Fibroblast of lung (primary cell): ENCODE measurements around the gene CCDC195. TPM values are rescaled to one million over a fixed set of nuclear protein-coding genes. Genes with fewer than 3 reads are reported as not detected.

Source experiments
- DNase-seq, 2 donors: peaks; one replicate each; pipeline versions ENCODE4 v3.0.0 to v3.0.0-alpha.2; 2010; ENCODE audit warnings: low read depth in 2 of 2
- H2AFZ ChIP-seq: 2 replicates; pipeline ENCODE4 v1.5.1; 2012; ENCODE audit warnings: low read length, control low read depth, inconsistent platforms
- H3K27ac ChIP-seq: 2 replicates; pipeline ENCODE4 v1.5.1; 2011; ENCODE audit warnings: low read length, control low read depth; ENCODE audit not compliant: insufficient read depth
- H3K27me3 ChIP-seq: 2 replicates; pipeline ENCODE4 v1.5.1; 2011; ENCODE audit warnings: mild to moderate bottlenecking, low read length; ENCODE audit not compliant: control insufficient read depth, insufficient read depth
- H3K36me3 ChIP-seq: 2 replicates; pipeline ENCODE4 v1.5.1; 2011; ENCODE audit warnings: low read length; ENCODE audit not compliant: control insufficient read depth, insufficient read depth
- H3K4me1 ChIP-seq: 2 replicates; pipeline ENCODE4 v1.5.1; 2011; ENCODE audit warnings: low read length; ENCODE audit not compliant: control insufficient read depth, insufficient read depth; ENCODE audit errors: extremely low read depth
- H3K4me2 ChIP-seq: 2 replicates; pipeline ENCODE4 v1.5.1; 2011; ENCODE audit warnings: low read length, control low read depth; ENCODE audit not compliant: insufficient read depth; ENCODE audit errors: extremely low read depth
- H3K4me3 ChIP-seq, 4 experiments: fragments of 200-600 bp in 1 of 4; sonication (generic) in 1 of 4; replicated peaks in 1 of 4; 2 replicates each; pipeline ENCODE4 v1.5.1; 2011 to 2016; ENCODE audit warnings: low read length in 4 of 4, low read depth in 3 of 4, mild to moderate bottlenecking in 3 of 4, control low read depth in 2 of 4, inconsistent platforms in 1 of 4, mixed read lengths in 1 of 4; ENCODE audit not compliant: insufficient read depth in 1 of 4; ENCODE audit errors: control extremely low read depth in 1 of 4
- H3K79me2 ChIP-seq: 2 replicates; pipeline ENCODE4 v1.5.1; 2012; ENCODE audit warnings: mild to moderate bottlenecking, low read length, inconsistent platforms; ENCODE audit not compliant: control insufficient read depth, insufficient read depth
- H3K9ac ChIP-seq: 2 replicates; pipeline ENCODE4 v1.5.1; 2011; ENCODE audit warnings: mild to moderate bottlenecking, low read length, control low read depth; ENCODE audit not compliant: insufficient read depth
- H3K9me3 ChIP-seq: 2 replicates; pipeline ENCODE4 v1.5.1; 2012; ENCODE audit warnings: low read depth, low read length; ENCODE audit not compliant: control insufficient read depth, insufficient read depth
- H4K20me1 ChIP-seq: 2 replicates; pipeline ENCODE4 v1.5.1; 2011; ENCODE audit warnings: low read length; ENCODE audit not compliant: control insufficient read depth, insufficient read depth; ENCODE audit errors: extremely low read depth
- CTCF ChIP-seq, 2 donors: IDR thresholded peaks in 1 of 2; conservative IDR thresholded peaks in 1 of 2; 1 replicate in 1 of 2; 2 replicates in 1 of 2; pipeline ENCODE4 v1.5.1; 2011 to 2012; ENCODE audit warnings: low read length in 2 of 2, control low read depth in 1 of 2, inconsistent platforms in 1 of 2, low read depth in 1 of 2, mild to moderate bottlenecking in 1 of 2
- EZH2 ChIP-seq: IDR thresholded peaks from 2 replicates; pipeline ENCODE4 v1.5.1; 2012; ENCODE audit warnings: low read length, control low read depth, mild to moderate bottlenecking; ENCODE audit errors: missing control alignments
- polyA plus RNA-seq, 2 donors: library from polyadenylated mRNA; depleted of rRNA in 1 of 2; stranded (reverse) in 1 of 2; unstranded in 1 of 2; fragments of >200 nt; gene quantifications; 2 replicates each; pipeline ENCODE4 v1.2.1, GENCODE V29; 2011 to 2012; ENCODE audit warnings: missing spikeins in 1 of 2
- total RNA-seq: library from RNA; depleted of rRNA; stranded (reverse); fragments of >200 nt; gene quantifications from 2 replicates; pipeline ENCODE4 v1.2.1, GENCODE V29; 2014

Gene CCDC195
- total and polyA plus RNA-seq, 2 donors (not counting 1 experiment from before 2014, with no cell fraction given) = not detected

DNA sequence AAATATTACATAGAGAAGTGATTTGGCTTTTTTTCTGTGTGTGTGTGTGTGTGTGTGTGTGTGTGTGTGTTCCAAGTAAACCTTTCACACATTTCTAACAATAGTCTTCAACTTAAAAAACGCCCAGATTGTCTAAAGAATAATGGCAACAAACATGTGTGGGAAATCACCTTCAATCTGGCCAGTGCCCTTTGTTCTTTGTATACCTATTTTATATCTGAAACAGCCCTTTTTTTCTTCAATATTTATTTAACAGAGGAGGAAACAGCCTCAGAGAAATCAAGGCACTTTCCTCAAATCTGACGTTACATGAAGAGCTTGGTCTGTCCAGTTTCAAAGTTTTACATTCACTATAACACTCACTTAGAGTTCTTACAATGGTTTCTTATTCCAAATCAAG, 25.3 kb downstream of the CCDC195 start:
- H3K36me3 ChIP-seq = no peaks in the 10 kb centered on the region
- no peak overlapping the region for H2AFZ ChIP-seq
- no peaks in the 10 kb centered on the region for H3K79me2 ChIP-seq
- H3K27ac ChIP-seq = no peak overlapping the region
- H3K27me3 ChIP-seq = no peaks in the 10 kb centered on the region
- no peaks in the 10 kb centered on the region for H4K20me1 ChIP-seq
- no peak overlapping the region for H3K4me2 ChIP-seq
- no peaks in the 10 kb centered on the region for H3K9me3 ChIP-seq
- DNase-seq = no peak
- no peaks in the 10 kb centered on the region for H3K4me1 ChIP-seq
- H3K4me3 ChIP-seq = no peak overlapping the region
- TF ChIP-seq EZH2 (no peak), CTCF (conservative IDR thresholded peaks at IDR 0.05 in 1 of 2, IDR thresholded peaks at IDR 0.05 in 1 of 2; ENCODE audit: low read depth in 1 of 2, low read length in 2 of 2) (no peak)
- H3K9ac ChIP-seq = no peak overlapping the region

GRCh38 chr2:224689539-224689938, 26.6 kb downstream of the CCDC195 start:
- Histone ChIP-seq H3K4me3 (no peak overlapping the region), H3K4me2 (no peak overlapping the region), H3K79me2 (no peaks in the 10 kb centered on the region), H2AFZ (no peak overlapping the region), H3K9me3 (no peaks in the 10 kb centered on the region), H3K36me3 (no peaks in the 10 kb centered on the region), H3K27ac (no peak overlapping the region), H4K20me1 (no peaks in the 10 kb centered on the region), H3K9ac (no peak overlapping the region), H3K4me1 (no peaks in the 10 kb centered on the region), H3K27me3 (no peaks in the 10 kb centered on the region)
- no peak for TF ChIP-seq EZH2
- no peak for TF ChIP-seq CTCF (conservative IDR thresholded peaks at IDR 0.05 in 1 of 2, IDR thresholded peaks at IDR 0.05 in 1 of 2; ENCODE audit: low read depth in 1 of 2, low read length in 2 of 2)
- DNase-seq = no peak

DNA sequence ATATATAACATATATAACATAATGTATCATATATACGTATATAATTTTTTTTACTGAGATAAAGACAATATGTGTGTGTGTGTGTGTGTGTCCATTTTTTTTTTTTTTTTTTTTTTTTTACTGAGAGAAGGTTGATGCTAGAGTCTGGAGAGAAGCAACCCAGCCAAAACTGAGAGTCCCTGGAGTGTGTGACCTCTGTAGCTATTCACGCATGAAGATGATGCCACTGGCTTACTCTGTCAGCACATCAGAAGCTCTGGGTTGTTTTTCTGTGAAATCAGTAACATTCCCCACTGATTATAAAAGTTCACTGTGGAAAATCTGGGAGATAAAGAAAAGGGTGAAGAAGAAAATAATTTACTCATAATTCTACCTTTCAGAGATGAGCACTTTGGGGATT, 27.2 kb downstream of the CCDC195 start:
- no peak for DNase-seq
- Histone ChIP-seq H3K9me3 (no peaks in the 10 kb centered on the region), H3K27me3 (no peaks in the 10 kb centered on the region), H3K9ac (no peak overlapping the region), H3K27ac (no peak overlapping the region), H3K4me2 (no peak overlapping the region), H2AFZ (no peak overlapping the region), H3K36me3 (no peaks in the 10 kb centered on the region), H4K20me1 (no peaks in the 10 kb centered on the region), H3K79me2 (no peaks in the 10 kb centered on the region), H3K4me1 (no peaks in the 10 kb centered on the region), H3K4me3 (no peak overlapping the region)
- TF ChIP-seq CTCF (conservative IDR thresholded peaks at IDR 0.05 in 1 of 2, IDR thresholded peaks at IDR 0.05 in 1 of 2; ENCODE audit: low read depth in 1 of 2, low read length in 2 of 2) (no peak), EZH2 (no peak)
